Activated T-cell treated with anti-CD3 and anti-CD28 coated beads, Interleukin-2, amount 50 U/mL, for 4 hours (primary cell): ENCODE results near the gene PRPS1L1. TPM values are rescaled to one million over a fixed set of nuclear protein-coding genes. Genes with fewer than 3 reads are reported as not detected.

Experiments used
- ATAC-seq, 2 donors: fragments of 200-7000 bp; cut with Tn5 transposase; one replicate each; pipeline ENCODE4 v1.10.0; 2021
- DNase-seq: peaks from one replicate; pipeline ENCODE4 v3.0.0-alpha.2; 2020
- H3K27me3 Mint-ChIP-seq: one replicate; pipeline ENCODE4 v1.8.0; 2021; ENCODE audit warnings: low read depth, mixed read lengths
- H3K36me3 Mint-ChIP-seq: one replicate; pipeline ENCODE4 v1.8.0; 2022; ENCODE audit warnings: mixed read lengths; ENCODE audit not compliant: insufficient read depth
- H3K4me1 Mint-ChIP-seq: one replicate; pipeline ENCODE4 v1.8.0; 2021; ENCODE audit warnings: low read depth, mixed read lengths
- H3K4me3 Mint-ChIP-seq: one replicate; pipeline ENCODE4 v1.8.0; 2021; ENCODE audit warnings: mild to moderate bottlenecking, moderate library complexity, mixed read lengths
- H3K9me3 Mint-ChIP-seq: one replicate; pipeline ENCODE4 v1.8.0; 2021; ENCODE audit warnings: mixed read lengths
- total RNA-seq, 3 donors: library from RNA; stranded (reverse); gene quantifications; one replicate each; pipeline ENCODE4 v1.2.1, GENCODE V29; 2021

PRPS1L1 gene
- total RNA-seq, 3 donors from 2014 or later: not detected

DNA sequence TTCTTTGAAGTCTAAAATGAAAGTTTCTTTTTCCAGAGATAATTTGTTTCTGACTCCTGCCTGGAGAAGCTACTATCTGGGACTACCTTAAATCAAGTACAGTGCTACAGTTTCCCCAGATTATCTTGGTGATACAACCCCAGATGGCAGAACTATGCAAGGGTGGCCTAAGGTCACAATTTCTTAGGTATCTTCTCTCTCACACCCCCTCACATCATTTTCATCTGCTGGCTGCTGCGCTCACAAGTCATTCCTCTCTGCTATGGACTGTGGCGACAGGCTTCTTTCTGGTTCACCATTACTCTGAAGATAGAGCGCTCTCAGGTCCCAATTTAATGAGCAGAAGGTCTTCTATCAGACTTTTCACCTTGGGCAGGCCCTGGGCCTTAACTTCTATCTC lies 9.1 kb upstream of the PRPS1L1 start:
- ATAC-seq: no peak
- Mint-ChIP-seq H3K4me1 (no peaks in the 10 kb centered on the region), H3K36me3 (no peaks in the 10 kb centered on the region), H3K27me3 (peaks cover 12% of the 10 kb centered on the region), H3K4me3 (no peak overlapping the region), H3K9me3 (no peaks in the 10 kb centered on the region)
- no peak for DNase-seq

DNA sequence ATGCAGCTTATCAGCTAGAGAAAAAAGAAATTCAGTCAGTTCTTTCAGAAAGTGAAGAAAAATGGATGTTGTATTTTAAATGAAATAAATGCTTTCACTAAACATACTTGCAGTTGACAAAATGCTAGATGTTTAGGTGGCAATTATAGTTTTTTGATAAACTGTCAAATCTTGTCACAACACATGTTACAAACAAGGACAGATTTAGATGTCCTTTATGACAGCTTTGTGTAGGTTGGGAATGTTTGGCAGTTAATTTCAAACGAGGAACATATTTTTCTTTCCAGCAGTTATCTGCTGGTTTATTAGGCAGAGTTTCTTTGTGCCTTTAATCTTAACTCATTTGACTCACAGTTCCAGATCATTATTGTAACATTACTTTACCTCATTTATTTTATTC lies 3.1 kb upstream of the PRPS1L1 start:
- no peaks in the 10 kb centered on the region for H3K4me1 Mint-ChIP-seq
- H3K4me3 Mint-ChIP-seq: no peak overlapping the region
- DNase-seq: no peak
- H3K27me3 Mint-ChIP-seq: peaks cover 5% of the 10 kb centered on the region
- ATAC-seq: no peak
- no peaks in the 10 kb centered on the region for H3K9me3 Mint-ChIP-seq
- no peaks in the 10 kb centered on the region for H3K36me3 Mint-ChIP-seq

DNA sequence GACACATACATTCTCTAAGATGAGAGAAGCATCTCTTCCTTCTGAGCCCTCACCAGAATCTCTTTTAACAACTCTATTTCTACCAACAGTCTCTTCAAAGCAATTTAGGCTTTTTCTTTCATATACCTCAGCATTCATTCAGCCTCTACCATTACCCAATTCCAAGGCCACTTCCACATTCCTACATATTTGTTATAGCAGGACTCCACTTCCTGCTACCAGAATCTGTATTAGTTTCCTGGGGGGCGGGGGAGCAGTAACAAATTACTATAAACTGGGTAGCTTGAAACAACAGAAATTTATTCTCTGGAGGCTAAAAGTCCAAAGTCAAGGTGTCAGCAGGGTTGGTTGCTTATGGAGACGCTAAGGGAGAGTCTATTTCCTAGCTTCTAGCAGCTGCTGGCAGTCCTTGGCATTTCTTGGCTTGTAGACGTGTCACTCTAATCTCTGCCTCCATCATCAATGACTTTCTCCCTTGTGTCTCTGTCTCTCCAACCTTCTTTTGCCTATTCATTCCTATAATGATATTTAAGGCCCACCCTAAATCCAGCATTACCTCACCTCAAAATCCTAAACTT lies 7.4 kb downstream of the PRPS1L1 start:
- no peak overlapping the region for H3K4me3 Mint-ChIP-seq
- ATAC-seq (no peak), DNase-seq (no peak)
- no peaks in the 10 kb centered on the region for H3K27me3 Mint-ChIP-seq
- H3K9me3 Mint-ChIP-seq: no peaks in the 10 kb centered on the region
- H3K36me3 Mint-ChIP-seq: no peaks in the 10 kb centered on the region
- no peaks in the 10 kb centered on the region for H3K4me1 Mint-ChIP-seq

DNA sequence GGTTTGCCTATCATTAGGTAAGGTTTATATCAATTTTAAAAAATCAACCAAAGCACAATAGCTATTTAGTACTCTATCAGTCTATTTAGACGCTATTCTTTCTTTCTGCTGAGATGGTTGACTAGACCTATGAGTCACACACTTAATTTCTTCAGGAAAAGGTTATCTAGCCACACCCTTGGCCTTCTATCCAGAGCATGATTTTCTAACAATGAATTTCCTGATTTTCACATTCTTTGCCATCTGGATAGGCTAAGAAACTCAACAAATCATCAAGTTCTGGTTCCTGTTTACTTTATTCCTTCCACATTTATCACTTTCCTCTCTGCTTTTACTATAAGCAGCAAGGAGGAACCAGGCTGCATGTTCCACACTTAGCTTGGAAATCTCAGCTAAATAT lies 8.1 kb downstream of the PRPS1L1 start:
- Mint-ChIP-seq H3K4me1 (no peaks in the 10 kb centered on the region), H3K27me3 (peaks cover 6% of the 10 kb centered on the region), H3K4me3 (no peak overlapping the region), H3K36me3 (no peaks in the 10 kb centered on the region), H3K9me3 (no peaks in the 10 kb centered on the region)
- DNase-seq: no peak
- no peak for ATAC-seq

DNA sequence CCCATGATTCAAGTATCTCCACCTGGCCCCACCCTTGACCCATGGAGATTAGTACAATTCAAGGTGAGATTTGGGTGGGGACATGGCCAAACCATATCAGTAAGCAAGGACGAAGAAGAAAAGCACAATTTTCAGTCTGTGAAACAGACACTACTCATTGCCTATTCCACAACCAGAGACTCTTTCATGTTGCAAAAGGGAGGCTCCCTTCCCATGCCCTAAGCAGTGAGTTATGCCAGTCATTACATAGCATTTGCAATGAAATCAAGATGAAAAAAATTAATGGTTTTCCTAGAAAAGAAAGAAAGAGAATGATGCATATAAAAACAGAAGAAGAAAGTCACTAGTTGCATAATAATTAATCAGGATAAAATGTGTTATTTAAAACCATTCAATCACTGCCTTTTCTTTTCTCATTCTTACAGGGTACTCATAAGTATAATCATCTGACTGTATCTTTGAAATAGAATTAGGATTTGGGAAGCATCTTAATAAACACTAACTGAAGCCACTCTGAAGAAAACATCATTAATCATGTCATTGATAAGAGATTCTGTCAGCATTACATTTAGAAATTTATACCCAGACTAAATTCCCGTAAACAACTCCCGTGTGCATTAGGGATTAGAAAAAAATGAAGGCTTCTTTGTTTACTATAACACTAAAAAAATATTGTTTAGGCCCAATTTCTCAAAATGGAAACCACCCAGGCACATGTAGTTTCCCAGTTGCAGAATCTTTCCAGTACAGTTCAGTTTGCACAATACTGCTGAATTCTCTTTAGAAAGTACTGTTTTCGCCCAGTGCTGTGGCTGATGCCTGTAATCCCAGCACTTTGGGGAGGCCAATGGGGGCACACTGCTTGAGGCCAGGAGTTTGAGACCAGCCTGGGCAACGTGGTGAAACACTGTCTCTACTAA lies 9.1 kb downstream of the PRPS1L1 start:
- no peaks in the 10 kb centered on the region for H3K9me3 Mint-ChIP-seq
- peaks cover 12% of the 10 kb centered on the region for H3K27me3 Mint-ChIP-seq
- no peaks in the 10 kb centered on the region for H3K4me1 Mint-ChIP-seq
- no peak for ATAC-seq
- DNase-seq: no peak
- H3K4me3 Mint-ChIP-seq: no peak overlapping the region
- no peaks in the 10 kb centered on the region for H3K36me3 Mint-ChIP-seq

DNA sequence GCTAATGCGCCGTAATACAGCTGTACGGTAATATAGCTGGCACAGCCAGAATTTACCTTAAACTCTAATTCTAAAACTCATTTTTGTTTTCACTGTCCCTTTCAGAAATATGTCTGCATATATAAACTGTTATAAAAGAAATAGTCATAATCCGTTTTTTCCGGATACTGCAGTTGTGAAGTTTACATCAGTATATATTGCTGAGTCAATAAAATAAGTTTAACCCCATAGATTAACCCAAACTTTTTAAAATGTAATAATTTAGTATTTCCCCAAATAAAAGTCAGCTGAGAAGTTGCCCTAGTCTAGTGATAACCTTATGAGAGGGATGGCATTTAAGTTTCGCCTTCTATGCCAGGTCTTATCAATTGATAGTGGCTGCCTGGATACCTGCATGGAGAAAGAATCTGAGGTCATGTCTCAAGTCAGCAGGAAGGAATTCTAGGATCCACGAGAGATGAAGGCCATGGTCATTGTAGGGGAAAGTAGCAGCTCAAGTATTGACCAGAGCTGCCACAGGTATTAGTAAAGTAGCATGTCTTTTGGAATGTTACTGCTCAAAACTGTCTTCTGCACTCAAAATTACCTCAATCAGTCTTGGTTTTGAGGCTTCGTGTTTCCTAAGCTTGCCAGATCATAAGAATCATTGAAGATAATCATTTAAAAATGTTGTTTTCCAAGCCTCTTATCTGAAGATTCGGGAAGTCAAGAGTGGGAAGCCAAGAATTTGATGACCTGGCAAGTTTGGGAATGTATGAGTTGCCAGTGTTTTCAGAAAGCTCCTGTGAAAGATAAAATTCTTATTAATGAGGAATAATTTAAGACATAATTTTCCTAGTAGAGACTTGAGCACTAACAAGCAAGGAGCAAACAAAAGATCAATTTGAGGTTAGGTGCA lies 10.8 kb downstream of the PRPS1L1 start:
- Mint-ChIP-seq H3K27me3 (peaks cover 18% of the 10 kb centered on the region), H3K4me1 (no peaks in the 10 kb centered on the region), H3K36me3 (no peaks in the 10 kb centered on the region), H3K9me3 (no peaks in the 10 kb centered on the region), H3K4me3 (no peak overlapping the region)
- no peak for DNase-seq
- no peak for ATAC-seq

DNA sequence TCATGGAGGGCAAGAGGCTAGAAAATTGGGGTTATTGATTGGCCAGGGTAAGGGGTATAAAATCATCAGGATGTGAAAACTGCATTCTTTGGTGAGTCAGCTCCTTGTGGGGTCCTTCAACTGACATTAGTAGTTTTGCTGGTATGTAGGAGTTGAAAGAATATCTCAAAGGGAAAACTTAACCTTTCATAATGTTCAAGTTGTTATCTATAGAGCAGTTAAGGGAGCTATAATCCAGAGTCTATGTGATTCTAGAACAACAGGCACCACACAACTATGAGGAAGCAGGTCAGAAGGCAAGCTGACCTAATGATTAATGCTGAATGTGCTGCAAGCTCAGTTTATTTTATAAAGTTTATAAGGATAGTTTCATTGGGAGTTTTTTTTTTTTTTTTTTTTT lies 13.7 kb downstream of the PRPS1L1 start:
- H3K9me3 Mint-ChIP-seq: no peaks in the 10 kb centered on the region
- no peaks in the 10 kb centered on the region for H3K4me1 Mint-ChIP-seq
- DNase-seq: no peak
- no peak for ATAC-seq
- no peaks in the 10 kb centered on the region for H3K36me3 Mint-ChIP-seq
- peaks cover 35% of the 10 kb centered on the region for H3K27me3 Mint-ChIP-seq
- H3K4me3 Mint-ChIP-seq: no peak overlapping the region

DNA sequence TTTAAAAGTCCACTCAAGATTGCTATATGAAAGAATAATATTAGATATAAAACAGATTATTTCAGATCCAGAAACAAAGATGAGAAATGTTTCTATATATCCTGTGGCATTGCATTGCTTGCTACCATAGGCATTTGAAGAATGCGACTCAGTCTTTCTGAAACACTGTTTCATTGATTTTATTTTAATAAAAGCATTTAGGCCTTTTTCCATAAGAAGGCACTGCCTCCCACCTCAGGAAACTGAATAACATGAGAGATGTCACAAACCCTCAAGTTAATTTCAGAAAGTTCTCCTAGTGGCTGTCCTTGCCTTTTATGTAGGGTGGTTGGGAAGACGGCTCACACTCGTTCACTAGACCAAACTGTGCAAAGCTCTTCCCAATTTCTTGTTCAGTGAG lies 23.3 kb downstream of the PRPS1L1 start:
- Mint-ChIP-seq H3K36me3 (no peaks in the 10 kb centered on the region), H3K27me3 (peaks cover 7% of the 10 kb centered on the region), H3K4me1 (no peaks in the 10 kb centered on the region), H3K9me3 (no peaks in the 10 kb centered on the region), H3K4me3 (no peak overlapping the region)
- no peak for ATAC-seq
- no peak for DNase-seq

DNA sequence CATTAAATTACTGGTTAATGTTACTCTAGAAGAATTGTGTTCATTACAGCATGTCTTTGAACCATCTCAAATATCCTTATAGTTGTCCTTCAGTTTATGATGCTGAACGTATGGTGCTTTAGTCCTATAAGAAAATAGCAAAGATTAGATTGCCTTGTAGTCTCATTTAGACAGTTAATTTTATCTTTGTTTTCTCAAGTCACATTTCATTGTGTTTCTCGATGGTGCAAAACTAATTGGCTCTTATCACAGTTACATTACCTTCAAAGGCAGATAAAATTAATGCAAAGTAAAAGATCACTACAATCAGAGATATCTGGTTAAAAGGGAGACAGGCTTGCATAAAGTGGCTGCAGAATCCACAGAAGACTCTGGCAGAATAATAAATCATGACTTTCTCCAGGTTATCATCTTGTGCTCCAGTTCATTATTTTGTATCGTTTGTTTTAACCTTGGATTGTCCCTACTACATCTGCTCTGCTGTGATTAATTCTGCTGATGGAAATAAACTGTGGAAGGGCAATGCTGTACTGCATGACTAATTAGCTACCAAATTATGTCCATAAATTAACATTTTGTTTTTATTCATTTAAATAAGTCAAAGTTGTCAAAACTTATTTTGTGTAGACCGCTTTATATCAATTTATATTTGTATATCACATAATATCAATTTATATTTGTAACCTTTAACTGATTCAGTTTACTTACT lies 24.2 kb downstream of the PRPS1L1 start:
- ATAC-seq (no peak), DNase-seq (no peak)
- peaks cover 5% of the 10 kb centered on the region for H3K9me3 Mint-ChIP-seq
- H3K36me3 Mint-ChIP-seq: no peaks in the 10 kb centered on the region
- no peak overlapping the region for H3K4me3 Mint-ChIP-seq
- H3K27me3 Mint-ChIP-seq: peaks cover 7% of the 10 kb centered on the region
- H3K4me1 Mint-ChIP-seq: no peaks in the 10 kb centered on the region

DNA sequence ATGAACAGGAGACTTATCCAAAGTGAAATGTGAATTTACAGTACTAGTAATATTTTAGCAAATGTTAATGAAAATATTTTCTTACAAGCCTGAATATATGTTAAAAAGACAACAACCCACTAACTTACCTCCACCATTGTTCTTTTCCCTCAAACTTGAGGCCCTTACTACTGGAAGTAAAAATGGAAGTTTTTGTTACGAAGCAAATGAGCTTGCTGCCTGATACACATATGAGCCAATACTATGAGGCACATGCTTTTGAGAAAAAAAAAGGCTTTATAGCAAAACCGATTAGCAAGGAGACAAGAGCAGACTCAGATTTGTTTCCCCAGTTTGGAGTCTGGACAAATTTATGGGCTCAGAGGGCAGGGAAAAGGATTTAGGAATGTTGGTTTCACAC lies 29.0 kb downstream of the PRPS1L1 start:
- H3K4me3 Mint-ChIP-seq: no peak overlapping the region
- ATAC-seq: no peak
- DNase-seq: no peak
- H3K9me3 Mint-ChIP-seq: peaks cover 5% of the 10 kb centered on the region
- peaks cover 2% of the 10 kb centered on the region for H3K27me3 Mint-ChIP-seq
- peaks cover 3% of the 10 kb centered on the region for H3K4me1 Mint-ChIP-seq
- no peaks in the 10 kb centered on the region for H3K36me3 Mint-ChIP-seq

DNA sequence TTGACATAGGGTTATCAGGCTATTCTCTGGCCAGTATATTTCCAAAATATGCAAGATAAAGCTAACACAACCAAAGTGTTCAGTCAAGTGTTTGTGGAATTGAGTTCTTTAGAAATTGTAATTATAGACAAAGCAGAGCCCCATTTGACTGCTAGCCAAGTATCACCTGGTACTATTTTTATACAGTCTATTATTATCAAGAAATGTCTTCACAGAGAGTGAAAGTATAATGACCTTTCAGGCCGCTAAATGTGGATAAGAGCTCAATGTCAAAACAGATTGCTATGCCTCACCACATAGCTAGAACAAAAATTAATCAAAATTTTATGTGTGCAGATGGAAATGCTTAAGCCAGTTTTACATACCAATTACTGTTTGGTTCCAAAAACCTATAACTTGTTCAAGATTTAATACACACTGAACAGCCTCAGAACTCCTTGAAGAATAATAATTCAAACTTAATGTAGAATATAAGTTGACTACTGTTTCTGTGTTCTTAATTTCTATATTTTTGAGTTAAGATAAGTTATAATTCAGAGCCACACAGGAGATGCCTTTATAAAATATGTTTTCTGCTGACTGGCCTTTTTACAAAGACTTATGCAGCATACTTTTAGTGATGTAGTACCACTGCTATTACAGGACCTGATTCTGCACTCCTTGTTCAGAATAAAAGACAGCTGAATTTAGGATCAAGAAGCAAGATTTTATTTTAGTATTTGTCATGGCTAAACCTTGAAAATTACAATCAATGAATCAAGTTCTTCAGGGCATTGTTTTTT lies 31.0 kb downstream of the PRPS1L1 start:
- Mint-ChIP-seq H3K36me3 (no peaks in the 10 kb centered on the region), H3K27me3 (peaks cover 2% of the 10 kb centered on the region), H3K9me3 (peaks cover 5% of the 10 kb centered on the region), H3K4me1 (peaks cover 4% of the 10 kb centered on the region), H3K4me3 (no peak overlapping the region)
- DNase-seq (no peak), ATAC-seq (no peak)

DNA sequence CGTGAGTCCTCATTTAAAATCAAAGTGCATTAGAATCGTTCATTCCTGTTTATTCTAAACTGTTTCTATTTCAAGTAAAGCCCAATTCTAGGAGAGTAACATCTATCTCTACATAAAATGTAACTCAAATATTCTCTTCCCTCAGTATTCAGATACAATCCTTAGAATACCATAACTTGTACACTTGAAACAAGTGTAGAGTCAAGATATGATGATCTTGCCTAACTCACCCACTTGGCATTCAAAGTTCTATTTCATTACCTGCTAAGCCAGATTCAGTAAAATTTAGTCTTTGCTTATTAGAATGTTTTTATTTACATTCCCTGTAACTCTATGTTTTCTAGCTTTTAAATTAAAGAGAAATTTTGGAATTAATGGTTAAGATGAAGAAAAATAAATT lies 31.6 kb downstream of the PRPS1L1 start:
- ATAC-seq: no peak
- Mint-ChIP-seq H3K27me3 (peaks cover 2% of the 10 kb centered on the region), H3K4me1 (peaks cover 4% of the 10 kb centered on the region), H3K4me3 (no peak overlapping the region), H3K9me3 (peaks cover 5% of the 10 kb centered on the region), H3K36me3 (no peaks in the 10 kb centered on the region)
- no peak for DNase-seq

DNA sequence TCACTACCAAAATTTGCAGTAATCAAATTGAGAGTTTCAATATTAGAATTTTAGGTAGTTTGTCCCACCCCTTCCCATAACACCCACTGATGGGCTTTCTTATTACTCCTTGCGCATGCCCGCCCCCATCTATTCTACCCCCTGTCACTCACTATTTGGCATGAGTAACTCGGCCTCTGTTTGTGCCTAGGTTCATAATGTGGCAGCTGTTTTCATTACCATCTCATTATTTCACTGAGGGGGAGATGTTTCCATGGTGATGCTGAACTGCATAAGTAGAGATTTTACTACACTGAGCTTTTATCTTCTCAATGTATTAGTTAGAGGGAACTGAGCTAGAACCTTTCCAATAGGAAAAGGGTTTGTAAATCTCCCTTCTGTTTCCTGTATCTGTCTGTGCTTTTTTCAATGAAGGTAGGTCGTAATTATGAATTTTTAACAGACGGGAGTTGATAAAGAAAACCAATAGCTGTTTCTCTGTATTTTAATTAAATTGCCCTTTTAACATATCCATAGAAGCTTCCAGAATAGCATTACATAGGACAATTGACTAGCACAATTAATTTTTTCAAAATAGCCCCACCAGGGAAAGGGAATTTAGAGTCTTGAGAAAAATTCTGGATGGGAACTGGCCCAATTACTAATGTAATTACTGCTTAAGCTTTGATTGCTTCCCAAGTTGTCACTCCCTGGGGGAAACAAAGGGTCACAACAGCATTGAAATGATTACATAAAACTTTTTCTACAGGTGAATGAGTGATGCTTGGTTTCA lies 33.4 kb downstream of the PRPS1L1 start:
- peak; percentile 57 to 88 for ATAC-seq
- H3K4me3 Mint-ChIP-seq: no peak overlapping the region
- no peak for DNase-seq

More for the DNA sequence above, 33.4 kb downstream of the PRPS1L1 start:
- peaks cover 4% of the 10 kb centered on the region for H3K27me3 Mint-ChIP-seq
- no peaks in the 10 kb centered on the region for H3K36me3 Mint-ChIP-seq
- peaks cover 5% of the 10 kb centered on the region for H3K9me3 Mint-ChIP-seq
- peaks cover 4% of the 10 kb centered on the region for H3K4me1 Mint-ChIP-seq
